Nucleus accumbens (tissue), 56 donors: Measurements from ENCODE around the gene TBATA.
A peak's percentile ranks its signal among the peaks of the same experiment; 100 is the strongest.

Source experiments
- DNase-seq, 56 donors: peaks; one replicate each; lab custom pipeline; 2025; lab: John Stamatoyannopoulos, UW

Gene TBATA, protein sequence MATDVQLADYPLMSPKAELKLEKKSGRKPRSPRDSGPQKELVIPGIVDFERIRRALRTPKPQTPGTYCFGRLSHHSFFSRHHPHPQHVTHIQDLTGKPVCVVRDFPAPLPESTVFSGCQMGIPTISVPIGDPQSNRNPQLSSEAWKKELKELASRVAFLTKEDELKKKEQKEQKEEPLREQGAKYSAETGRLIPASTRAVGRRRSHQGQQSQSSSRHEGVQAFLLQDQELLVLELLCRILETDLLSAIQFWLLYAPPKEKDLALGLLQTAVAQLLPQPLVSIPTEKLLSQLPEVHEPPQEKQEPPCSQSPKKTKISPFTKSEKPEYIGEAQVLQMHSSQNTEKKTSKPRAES

DNA sequence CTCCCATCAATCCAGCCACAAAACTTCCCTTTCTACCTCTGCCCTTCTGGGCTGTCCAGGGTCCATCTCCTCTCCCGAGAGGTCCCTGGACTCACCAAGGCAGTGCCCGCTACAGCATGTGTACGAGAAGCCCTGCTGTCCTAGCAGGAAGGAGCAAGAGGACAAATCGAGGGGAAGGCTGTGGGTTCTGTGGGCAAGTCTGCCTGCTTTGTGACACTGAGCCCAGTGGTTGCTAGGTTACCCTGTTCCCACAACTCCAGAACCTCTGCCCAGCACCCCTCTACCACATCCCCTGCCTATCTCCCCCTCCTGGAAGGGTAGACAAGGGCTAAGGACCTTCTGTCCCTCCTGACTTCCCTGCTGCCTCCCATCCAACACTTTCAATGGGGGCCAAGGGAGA, at the start of gene TBATA:
Gene TBATA, minus strand, starts transcription at position 188 of the 400 bp plus-strand sequence. CDS start 1,998 bp downstream, outside the sequence.
- no peak for DNase-seq

DNA sequence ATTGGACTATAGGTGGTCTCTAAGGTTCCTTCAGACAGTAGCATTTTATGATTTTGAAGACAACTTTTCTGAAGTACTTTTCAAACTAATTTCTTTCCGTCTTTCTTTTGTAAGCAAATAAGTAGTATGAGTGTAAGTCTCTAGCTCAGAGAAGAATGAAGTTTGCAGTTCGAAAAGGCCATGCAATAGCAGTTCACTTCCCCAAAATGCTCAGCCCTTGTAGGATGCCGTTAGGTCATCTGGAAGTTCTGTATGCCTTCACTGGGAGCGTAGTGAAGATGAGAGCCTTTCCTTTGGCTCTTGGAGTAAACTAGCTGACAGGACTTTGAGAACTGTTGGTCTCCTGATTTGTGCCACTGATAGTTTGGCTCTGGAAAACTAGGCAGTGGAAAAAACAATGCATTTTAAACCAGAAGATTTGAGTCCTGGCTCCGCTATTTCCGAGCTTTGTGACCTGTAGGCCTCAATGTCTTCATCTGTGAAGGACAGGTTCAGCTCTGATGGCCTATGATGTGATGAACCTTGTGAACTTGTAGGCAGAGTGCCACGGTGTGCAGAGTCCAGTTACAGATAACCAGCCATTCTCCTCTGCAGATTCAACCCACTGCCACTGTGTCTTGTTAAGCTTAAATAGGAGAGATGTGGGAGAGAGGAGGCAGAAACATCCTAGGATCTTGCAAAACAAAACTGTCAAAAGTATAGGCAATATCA, 49.4 kb upstream of the TBATA start:
- DNase-seq: no peak

DNA sequence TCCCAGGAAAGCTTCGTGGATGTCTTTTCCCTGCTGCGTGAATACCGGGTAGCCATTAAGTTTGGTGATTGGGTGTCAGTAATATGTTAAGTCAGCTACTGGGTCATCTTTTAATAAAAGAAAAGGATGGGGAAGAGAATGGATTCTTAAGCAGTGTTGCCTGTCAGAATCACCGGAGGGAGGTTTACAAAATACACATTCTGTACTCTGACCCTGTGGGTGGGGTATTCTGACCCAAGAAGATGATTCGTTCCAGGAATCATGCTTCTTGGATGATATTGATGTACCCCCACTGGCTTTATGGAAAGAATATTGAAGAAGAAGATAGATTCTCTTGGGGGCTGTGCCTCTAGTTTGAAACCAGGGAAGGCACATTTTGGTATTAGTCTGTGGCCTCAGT, 48.8 kb upstream of the TBATA start:
- no peak for DNase-seq

DNA sequence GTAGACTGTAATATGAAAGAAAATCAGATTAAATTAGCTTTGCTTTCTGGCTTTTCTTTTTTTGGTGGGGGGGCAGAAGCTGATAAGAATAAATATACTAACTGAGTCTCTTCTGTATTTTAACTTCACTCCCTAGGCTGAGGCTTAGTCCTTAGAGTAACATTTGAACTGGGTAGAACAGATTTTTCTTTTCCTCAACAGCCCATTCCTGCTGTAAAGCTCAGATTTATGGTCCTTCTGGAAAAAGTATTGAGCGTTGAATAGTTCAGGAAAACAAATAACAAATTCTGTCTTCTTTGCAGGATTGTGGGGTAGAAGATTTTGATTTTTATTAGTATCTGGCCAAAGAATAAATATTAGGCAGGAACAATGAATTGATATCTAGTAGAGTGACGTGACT, 48.4 kb upstream of the TBATA start:
- no peak for DNase-seq

DNA sequence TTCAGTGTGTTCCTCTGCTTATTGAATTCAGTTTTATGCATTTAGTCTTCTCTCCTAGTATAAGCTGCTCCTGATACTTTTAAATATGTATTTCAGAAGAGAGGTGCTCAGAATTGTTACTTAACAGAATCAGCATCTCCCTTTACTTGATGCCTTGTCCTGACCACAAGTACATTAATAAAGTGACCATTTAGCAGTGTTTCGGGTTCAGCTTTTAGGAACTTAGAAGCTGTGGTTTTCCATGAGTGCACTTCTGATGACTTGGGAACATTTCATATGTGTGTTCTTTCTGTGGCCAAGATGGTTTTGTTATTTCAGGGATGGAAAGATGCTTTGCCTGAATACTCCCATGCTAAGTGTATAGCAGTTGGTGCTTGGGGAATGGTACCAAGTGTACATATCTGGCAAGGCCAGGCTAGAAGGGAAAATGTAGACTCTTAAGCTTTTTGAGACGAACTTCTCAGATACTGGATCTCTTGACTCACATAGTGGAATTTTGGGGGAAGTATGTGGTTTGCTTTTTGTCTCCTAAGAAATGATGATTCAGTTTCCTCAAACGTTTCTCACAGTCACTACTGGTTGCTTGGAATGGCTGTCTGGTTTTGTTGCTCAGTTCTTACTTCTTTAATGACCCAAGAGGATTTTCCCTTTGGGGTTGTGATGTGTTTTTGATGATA, 47.8 kb upstream of the TBATA start:
- no peak for DNase-seq

DNA sequence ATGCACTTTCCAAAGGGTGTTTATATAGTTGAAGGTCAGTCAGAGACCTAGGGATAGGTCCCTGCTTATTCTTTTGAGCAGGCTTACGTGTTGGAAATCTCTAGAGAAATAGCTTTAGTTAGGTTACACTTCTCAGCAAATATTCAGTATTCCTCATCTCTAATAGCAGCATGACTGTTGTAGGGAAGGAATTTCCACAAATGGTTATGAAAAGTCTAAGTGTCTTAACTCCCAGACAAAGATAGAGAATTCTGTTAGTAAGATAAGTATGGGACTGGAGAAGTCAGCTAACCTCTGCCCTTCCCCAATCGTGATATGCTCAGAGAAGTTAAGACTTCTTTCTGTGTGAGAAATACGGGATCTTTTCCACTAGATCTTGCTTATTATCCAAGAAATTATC, 47.0 kb upstream of the TBATA start:
- DNase-seq: no peak

DNA sequence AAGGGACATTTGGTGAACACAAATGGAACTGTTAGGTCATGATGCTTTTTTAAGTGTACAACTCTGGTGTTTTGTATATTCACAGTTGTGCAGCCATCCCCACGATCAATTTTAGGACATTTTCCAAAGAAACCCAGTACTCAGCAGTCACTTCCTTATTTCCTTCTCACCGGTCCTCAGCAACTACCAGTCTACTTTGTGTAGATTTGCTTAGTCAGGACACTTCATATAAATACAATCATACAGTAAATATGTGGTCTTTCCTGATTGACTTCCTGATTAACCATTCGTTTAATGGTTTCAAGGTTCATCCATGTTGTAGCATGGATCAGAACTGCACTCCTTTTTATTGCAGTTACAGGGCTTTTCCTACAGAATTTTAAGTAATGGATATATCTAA, 45.0 kb upstream of the TBATA start:
- DNase-seq: no peak

DNA sequence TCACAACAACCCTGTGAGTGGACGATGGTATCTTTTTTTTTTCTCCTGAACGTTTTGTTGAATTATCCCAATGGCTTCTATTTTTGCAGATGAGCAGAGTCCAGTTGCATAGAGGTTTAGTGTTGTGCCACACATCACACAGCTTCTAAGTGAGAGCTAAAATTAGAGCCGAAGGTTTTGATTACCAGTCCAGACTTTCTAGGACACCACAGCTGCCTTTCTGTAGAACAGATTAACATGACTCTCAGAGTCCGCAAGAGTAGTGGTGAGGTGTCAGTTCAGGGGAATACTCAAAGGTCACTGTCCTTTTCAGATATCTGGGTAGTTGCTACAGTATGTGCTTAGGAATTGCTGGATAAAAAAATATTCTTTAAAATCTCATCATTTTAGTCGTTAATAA, 44.4 kb upstream of the TBATA start:
- DNase-seq: no peak

DNA sequence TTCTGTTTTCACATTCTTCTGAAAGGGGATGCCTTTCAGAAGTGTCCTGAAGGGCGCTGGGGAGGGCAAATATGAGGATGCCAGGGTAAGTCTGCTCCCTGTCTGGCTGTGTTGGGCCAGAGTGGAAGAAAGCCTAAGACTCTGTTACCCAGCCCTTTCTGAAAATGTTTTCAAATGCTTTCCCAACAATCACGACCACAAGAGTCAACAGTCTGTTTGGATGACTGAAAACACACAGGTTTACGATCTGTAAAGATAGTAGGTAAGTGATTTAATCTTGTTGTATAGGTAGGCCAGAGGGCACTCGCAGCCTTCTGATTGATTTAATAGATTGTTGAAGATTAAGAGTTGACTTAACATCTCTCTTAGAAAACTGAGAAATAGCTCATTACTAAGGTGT, 43.7 kb upstream of the TBATA start:
- no peak for DNase-seq

DNA sequence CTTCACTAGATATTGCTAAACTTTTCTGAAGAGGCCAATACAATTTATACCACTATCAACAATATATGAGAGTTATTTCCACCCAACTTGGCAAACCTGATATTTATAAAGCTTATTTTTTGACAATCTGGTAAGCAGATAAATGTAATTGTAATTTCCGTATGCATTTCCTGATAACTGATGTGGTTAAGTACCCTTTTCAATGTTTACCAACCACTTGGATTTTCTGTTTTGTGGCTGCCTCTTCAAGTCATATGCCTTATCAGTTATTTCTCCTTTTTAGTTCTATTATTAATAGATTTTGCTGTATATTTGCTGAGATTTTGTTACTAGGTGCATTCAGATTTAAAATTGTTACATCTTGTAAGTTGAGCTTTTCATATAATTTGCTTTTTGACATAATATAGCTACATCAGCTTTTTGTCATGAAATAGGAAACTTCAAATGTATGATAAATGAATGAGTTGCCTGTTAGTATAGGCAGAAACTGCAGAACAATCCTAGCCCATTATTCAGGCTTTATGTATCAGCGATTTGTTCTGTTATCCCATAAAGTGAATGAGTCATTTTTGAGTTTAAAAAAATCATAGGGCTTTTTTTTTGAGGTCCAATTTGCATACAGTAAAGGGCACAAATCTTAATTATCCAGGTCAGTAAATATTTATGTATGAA, 42.0 kb upstream of the TBATA start:
- DNase-seq: no peak

DNA sequence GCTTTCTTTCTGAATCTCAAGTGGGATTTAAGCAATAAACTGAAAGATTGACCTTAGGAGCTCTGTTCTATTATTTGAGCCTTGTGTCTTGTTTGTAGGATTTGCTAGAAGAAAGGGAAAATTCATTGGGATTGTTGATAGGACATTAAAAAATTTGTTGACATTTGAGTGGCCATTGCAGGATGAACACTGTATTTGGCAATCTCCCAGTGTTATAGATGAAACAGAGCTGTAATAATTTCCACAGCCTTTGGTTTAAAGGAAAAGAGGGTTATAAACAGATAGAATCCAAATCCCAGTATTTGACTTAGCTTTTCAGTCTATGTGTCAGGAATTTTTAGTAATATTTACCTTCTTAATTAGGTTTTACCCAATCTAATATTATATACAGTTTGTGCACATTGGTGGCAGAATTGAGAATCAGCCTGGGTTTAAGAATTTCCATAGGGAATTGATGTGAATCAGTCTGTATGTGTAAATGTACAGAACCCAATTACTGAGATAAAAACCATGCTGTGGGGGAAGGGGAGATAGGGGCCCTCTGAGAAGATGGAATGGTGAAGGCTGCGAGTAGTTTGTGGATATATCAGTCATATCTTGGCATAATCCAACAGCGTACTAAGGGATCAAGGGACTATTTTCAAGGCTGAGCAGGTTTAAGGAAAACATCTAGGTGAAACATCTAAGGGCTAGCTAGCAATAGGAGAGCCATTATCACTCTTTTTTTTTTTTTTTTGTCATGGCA, 37.1 kb upstream of the TBATA start:
- DNase-seq: no peak

DNA sequence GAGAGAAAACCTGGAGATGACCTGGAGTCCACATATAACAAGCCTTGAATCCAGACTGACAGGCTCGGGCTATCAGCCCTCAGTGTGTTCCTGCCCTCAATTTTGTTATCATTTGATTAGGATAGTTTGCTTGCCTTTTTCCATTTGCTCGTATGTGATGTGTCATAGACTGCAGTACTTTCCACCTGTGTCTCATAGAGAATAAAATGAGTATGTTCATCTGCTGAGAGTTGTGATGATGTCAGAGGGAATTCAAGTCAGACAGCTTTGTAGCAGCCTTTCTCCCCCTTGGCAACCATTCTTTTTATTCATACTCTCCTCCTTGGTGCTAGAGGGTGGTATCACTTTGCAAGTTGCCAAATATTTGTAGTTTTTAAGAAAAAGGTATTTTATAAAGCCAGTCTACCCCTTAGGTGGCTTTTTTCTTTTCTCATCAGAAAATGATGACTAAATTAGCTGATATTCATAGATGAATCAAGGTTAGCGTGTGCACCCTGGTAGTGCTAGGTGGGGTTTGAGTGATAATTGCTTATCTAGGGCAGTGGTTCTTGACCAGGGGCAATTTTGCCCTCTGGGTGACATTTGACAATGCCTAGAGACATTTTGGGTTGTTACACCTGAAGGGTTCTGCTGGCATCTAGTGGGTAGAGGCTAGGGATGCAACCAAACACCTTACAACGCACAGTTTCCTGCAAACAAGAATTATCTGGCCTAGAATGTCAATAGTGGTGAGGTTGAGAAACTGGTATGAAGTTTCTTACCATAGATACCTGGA, 36.0 kb upstream of the TBATA start:
- DNase-seq: no peak

DNA sequence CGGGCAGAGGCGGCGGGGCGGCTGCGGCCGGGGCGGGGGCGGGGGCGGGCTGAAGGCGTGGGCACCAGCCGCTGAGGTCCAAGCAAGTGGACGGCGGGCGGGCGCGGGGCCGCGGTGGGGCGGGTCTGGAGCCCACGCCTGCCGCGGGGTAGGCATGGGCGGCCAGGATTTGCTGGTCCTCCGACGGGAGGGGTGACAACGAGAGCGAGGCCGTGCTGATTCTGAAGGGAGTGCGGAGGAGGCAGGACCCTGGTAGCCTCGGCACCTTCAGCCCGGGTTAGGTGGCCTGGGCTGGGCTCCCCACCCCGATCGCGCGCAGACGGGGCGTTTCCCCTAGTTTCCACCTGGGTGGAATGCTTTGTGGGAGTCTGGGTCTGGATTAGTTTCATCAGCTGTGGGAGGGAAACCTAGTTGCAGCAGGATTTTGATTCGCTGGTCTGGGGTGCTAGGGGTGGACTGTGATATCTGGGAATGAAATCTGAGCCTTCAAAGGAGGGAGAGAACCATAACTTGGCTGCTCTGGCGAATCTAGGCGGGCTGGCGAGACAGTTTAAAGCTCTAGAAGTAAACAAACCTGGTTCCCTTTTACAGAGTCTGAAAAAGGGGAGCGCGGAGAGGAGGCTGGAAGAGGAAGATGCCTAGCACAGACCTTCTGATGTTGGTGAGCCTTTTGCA, 31.2 kb upstream of the TBATA start:
- DNase-seq: peak in 42 of 56 donors; percentile 15 to 83 (median 48)

DNA sequence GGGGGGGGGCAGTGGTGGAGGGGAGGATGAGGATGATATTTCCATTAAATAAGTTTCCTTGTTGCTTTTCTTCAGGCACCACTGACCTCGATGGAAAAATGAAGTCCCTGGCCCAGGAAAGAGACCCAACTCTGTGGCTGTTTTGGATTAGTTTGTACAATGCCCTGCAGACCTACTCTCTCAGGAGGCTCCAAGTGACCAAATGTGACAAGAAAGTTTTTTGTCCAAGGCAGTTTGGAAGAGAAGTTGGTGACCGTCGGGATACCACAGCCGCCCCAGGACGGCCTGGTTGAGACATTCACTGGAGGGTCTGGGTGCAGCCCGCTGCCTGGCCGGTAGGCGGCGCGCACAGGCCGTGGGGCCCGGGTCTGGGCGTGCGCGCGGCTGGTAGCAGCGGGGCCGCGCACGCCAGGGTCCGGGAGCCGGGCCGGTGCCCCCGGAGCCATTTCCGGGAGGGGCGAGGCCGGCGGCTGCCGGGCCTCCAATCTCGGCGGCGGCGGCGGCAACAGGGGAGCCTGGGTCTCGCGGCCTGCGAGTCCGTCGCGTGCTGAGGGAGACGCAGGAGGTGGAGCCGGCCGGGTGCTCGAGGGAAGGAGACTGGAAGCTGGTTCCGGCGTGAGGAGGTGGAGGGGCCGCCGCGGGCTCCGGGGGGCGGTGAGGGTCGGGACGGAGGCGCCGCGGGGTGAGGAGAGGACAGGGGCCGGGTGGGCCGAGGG, 30.5 kb upstream of the TBATA start, which contains the start of gene SGPL1:
Gene SGPL1, plus strand, starts transcription at position 445 of the 716 bp plus-strand sequence. CDS start 906 bp downstream, outside the sequence.
- peak in 52 of 56 donors; percentile 9 to 90 (median 64) for DNase-seq

DNA sequence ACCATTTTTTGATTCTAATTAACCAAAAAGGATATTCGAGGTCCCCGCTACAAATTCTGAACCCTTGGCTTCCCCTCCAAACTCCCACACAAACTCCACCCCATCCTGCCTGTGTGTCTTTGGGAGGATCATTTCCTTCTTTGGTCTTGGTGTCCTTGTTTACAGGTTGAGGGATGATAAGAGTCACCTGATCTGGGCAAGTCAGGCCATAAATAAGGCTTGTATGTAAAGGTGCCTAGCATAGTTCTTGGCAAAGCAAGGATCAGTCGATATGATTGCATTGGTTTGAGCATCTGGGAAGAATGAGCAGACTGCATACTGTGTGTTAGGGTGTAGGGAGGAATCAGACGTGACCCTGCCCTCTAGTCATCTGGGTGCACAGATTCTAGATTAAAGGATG, 28.9 kb upstream of the TBATA start:
- DNase-seq: no peak

DNA sequence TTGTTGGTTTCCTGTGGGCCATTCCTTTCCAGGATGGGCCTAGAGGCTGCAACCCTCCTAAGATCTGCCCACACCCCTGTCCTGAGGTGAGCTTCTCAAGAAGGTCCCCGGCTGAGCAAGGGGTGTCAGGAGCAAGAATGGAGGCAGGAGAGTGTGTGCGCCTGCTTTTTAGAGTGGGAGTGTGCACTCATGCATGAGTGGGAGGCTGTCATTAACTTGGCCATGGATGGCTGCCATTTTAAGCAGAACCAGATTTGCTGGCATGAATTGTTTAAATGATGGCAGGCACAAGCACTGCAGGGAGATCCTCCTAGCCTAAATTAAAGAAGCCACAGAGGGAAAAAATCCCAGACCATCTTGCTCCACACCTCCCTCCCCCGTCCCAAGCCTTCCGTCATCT, 27.6 kb upstream of the TBATA start:
- peak in 1 of 56 donors; percentile 6 for DNase-seq

DNA sequence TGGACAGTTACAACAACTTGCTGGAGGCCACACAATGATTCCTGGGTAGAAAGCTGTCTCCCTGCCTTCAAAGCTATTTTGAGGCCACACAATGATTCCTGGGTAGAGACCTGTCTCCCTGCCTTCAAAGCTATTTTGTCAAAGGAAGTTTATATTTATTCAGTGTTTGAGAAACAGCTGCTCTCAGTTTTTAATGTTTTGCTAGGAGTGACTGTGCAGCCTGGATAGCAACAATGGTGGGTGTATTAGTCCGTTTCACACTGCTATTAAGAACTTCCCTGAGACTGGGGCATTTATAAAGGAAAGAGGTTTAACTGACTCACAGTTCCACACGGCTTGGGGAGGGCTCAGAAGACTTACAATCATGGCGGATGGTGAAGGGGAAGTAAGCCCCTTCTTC, 26.7 kb upstream of the TBATA start:
- no peak for DNase-seq

DNA sequence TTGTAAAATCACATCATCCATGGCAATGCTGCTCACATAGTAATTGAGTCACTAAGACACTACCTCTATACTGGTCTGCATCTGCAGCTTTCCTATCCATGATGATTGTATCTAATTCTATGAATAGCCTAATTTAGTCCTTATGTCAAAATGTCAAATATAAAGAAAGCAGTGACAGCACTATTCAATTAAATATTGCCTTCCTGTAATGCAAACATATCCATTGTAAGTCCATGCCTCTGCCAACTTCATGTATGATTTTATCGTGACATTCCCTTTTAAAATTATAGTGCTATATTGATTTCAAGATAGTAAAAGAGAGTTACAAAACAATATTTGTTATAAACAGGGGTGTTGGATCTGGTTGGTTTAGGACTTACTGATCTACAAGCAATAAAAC, 25.8 kb upstream of the TBATA start:
- no peak for DNase-seq
